HG03575 (cell line): ENCODE measurements around the gene MOV10L1.

Experiments
- ATAC-seq: cut with Tn5 transposase; IDR thresholded peaks from one replicate; pipeline ENCODE4 v1.9.1; 2021; ENCODE audit not compliant: unreplicated experiment, insufficient number of reproducible peaks, low FRiP score; ENCODE audit errors: extremely low read depth

Gene MOV10L1

DNA sequence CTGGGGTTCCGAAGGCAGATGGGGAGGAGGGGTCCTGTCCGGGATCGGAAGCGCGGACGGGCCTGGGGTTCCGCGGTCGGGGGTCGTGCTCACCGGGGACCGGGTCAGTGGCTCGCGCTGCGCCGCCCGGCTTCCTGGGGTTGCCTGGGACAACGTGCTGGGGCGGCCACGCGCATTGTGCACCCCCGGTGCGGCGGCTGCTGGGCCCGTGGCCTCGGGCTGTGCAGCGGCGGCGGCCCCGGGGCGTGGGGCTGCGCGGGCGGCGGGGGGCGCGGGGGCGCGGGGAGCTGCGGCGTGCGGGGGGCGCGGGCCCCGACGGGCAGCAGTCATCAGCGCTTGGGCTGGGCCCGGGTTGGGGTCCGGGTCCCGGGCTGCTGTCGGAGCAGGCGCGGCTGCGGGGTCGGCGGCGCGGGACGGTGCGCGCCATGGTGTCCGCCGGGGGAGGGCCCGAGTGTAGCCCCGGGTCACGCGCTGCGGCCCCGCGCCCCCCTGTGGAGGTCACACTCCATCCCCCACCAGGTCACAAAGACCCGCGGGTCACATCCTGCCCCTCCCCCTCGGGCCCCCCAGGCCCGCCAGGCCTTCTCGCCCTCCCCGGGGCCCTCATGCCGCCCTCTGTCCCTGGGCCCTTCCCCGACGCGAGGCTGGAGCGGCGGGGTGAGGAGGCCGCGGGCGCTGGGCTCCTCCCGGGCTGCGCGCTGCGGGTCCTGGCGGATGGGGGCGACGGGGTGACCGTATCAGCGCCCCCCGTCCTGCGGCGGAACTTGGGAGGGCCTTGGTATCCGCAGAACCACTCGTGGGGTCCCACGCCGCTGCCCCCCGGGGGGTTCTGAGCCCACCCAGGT lies 31.5 kb upstream of the MOV10L1 start, which contains the start of gene TTLL8:
Gene TTLL8 (minus strand): TSS at position 238 of the 845 bp plus-strand sequence.
- no peak for ATAC-seq

DNA sequence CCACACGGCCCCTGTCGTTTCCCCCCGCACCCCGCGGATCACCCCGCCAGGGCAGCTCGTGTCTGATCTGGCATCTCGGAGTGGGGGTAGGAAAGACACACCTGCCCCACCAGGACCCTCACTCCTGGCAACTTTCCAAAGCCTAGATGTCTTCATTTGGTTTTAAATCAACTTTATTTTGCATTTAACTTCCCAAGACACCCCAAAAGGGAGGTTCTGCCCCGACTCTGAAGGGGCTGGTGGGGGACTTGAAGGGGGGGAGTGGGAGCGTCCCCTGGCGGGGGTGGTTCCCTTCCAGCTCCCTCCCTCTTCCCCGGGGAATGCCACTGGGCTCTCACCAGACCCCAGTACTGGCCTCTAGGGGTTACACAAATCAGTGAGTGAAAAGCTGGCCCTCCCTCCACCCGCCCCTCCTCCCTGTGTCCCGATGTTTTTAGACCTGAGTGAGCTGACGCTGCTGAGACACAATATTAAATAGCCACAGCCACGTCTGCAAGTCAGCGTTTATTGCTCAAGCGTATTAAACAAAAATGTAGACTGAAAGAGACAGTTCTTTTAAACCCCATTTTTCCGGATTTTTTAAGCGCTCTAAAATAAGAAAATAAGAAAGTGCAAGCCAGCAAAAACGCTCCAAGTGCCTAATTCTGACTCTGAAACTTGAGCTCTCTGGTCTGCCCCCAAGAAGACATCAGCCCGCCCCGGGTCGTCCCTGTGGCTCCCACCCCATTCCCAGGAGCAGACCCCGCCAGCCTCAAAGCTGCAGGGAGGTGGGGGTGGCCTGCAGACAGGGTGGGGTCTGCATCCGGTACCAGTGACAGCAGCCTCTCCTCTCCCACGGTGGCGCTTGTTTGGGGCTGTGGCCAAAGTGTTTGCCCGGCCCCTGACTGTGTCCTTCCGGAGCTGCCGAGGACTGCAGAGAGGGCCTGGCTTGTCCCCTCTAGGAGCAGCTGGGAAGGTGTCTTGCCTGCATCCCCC lies 30.6 kb upstream of the MOV10L1 start:
- no peak for ATAC-seq

DNA sequence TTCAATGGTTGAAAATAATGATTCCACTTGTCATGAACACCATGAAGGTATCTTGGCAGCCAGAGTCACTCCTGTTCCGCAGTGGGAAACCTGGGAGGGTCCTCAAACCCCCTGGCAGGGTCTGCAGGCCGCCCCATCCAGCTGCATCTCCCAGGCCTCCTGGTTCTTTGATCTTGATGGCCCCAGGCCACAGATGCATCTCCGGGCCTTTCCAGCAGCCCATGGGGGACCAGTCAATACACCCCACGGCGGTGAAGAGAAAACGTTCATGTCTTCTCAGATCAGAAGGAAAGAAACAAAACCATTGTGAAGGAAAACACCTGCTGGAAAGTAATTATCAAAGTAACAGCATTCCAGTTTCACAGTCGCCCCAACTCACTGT lies 29.9 kb upstream of the MOV10L1 start:
- ATAC-seq, result no peak

DNA sequence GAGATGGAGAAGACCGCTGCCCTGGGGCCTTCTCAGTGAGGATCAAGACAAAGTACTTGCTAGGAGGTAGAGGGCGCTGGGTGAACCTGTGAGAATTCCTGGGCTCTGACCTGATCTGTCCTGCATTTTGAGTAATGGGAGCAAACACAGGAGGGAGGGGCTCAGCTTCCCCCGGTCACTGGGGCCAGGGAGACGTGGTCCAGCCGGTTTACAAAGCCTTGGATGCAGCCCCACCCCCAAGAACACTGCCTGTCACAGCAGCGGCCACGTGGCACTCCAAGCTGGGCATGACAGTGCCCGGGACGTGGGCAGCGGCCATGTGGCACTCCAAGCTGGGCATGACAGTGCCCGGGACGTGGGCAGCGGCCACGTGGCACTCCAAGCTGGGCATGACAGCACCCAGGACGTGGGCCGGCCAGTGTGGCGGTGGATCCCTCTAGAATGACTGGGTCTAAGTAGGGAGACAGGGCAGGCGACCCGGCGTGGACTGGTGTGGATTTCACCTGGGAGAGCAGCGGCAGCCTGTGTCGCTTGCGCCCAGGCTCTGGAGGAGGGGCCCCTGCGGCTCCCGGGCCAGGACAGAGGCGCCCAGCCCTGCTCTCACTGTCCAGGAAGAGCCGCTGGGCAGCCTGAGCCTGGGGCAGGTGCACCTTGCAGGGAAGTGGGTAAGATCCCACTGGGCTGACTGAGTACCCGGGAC lies 29.2 kb upstream of the MOV10L1 start:
- ATAC-seq, result no peak

DNA sequence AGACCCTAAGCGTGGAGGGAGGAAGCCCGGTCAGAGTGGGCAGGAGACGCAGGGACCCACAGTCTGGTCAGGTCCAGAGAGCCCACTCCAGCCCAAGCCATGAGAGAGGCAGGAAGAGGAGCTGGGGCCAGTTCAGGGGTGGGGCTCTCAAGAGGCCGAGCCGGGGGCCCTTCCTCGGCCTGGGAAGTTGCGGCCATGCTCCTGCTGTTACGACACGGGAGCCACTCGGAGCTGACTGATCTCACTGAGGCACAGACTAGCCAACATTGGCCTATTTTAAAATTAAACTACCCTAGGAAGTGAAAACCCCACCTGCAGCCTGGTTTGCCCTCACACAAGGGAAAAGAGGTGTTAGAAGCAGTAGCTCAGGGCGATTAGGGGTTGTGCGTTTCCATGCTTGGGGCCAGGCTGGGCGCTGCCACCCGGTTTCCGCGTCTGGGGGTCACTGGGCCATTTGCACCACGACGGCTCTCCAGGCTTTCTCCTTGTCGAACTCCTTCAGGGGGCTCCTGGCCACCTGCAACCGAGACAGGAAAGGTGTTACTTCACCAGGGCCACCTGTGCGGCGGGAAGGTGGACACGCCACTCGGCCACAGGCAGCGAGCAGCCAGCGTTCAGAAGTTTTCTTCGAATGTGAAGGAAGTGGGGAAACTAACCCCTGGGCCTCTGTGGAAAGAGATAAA lies 28.5 kb upstream of the MOV10L1 start:
- no peak for ATAC-seq

DNA sequence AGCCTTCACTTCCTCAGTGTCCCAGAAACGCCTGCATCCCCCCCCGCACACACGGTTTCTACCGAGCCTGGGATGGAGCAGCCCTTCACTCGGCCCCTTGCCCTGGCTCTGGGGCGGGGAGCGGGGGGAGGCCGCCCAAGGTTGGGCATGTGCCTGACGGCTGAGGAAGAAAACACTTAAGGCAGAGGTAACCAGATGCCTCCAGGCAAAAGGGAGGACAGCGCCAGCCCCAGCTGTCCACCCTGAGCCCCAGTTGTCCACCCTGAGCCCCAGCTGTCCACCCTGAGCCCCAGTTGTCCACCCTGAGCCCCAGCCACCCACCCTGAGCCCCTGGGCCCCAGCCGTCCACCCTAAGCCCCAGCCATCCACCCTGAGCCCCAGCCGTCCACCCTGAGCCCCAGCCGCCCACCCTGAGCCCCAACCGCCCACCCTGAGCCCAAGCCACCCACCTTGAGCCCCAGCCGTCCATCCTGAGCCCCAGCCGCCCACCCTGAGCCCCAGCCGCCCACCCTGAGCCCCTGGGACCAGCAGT lies 27.9 kb upstream of the MOV10L1 start:
- ATAC-seq, result no peak

DNA sequence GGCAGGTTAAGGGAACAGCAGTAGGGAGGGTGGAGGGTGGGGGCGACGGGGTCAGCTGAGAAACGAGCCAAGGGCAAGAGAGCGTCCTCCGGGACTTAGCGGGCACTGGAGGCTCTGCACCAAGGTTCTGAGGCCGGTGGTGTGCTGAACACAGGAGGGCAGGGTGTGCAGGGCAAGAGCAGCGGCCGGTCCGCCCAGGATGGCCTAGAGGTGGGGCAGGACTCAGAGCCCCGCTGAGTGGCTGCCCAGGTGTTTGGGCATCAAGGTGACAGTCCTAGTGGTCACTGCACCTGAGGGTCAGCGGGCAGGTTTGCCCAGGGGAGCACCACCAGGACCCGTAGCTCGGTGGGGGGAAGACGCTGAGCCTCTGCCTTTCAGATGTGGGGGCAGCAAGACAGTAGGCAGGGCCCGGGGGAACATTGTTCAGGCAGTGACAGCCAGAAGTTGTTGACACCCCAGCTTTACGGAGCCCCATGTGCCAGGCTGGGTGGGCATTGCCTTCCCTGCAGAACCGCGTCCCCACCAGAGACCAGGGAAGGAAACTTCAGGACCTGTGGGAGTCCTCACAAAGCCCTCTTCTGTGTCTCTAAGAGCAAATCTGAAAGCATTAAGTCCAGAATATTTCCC lies 27.2 kb upstream of the MOV10L1 start:
- ATAC-seq, result no peak

DNA sequence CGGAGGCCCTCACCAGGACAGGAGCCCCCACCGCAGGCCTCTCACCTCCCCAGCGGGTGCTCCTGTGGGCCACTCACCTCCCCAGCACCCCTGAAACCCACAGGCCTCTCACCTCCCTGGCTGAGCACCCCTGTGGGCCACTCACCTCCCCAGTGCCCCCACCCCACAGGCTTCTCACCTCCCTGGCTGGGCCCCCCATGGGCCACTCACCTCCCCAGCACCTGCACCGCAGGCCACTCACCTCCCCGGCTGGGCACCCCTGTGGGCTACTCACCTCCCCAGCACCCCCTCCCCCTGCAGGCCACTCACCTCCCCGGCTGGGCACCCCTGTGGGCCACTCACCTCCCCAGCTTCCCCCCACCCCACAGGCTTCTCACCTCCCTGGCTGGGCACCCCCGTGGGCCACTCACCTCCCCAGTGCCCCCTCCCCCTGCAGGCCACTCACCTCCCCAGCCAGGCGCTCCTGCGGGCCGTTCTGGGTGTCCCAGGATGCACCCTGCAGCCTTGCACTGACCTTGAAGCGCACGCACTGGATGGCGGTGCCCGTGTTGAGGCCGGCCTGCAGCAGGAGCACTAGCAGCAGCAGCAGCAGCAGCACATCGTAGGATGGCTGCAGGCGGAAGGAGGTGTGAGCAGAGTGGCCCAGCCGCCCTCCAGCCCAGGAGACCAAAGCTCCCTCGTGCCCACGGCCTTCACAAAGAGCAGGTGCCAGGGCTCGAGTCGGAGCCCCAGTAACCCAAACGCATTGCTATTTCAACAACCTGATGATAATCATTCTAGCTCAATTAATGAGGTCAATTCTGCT lies 26.0 kb upstream of the MOV10L1 start:
- ATAC-seq, result no peak

DNA sequence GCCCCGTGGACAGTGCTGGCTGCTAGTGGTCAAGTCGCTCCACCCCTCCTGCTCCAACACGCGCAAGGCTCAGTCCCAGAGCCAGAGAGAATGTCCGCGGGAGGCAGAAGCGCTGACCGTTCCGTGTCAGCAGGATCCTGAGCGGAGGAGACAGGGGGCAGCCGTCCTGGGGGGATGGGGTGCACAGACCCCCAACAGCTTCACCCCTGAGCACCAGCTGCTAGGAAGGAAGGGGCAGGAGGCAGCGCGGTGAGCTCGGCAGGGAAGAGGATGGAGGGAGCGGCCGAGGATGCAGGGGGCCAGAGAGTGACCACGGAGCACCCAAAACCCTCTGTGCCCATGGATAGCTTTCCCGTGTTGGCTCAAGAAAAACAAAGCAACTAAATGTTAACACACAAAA lies 25.4 kb upstream of the MOV10L1 start:
- ATAC-seq, result no peak

DNA sequence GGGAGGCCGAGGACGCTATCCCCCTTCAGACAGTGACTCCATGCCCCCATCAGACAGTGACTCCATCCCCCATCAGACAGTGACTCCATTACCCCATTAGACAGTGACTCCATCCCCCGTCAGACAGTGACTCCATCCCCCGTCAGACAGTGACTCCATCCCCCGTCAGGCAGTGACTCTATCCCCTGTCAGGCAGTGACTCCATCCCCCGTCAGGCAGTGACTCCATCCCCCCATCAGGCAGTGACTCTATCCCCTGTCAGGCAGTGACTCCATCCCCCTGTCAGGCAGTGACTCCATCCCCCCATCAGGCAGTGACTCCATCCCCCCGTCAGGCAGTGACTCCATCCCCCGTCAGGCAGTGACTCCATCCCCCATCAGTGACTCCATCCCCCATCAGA lies 22.6 kb upstream of the MOV10L1 start:
- no peak for ATAC-seq

DNA sequence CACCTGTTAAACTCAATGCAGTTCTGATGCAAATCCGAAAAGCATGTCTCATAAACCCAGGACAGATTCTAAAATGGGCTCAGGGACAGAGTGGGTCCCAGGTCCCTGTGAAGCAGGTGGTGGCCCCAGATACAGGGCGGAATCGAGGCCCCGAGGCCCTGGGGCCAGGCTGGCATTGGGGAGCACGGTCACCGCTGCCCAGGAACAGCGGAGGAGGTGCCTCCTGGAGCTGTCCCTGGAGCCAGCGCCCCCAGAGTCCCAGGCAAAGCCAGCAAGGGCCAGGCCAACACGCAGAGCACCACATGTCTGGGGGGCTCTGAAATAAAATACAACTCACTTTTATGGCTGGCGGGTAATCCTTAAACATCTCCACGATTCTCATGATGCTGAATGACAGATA lies 21.7 kb upstream of the MOV10L1 start:
- ATAC-seq, result no peak

DNA sequence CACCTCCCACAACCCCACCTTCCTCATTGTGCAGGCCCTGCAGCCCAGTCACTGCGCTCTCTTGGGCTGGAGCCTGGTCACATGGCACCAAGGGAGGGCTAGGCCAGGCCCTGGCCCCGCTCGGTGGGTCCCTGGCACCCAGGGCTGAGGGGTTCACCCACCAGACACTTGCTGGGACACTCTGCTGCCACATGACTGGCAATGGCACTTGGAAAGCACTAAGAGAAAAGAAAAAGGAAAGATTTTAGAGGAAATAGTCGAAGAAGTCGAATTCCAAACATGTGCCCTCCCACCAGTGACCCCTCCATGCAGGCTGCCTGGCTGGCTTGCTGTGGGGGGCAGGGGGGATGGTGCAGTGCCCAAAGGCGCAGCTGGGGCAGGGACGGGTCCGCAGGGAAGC lies 19.4 kb upstream of the MOV10L1 start:
- ATAC-seq, result no peak

DNA sequence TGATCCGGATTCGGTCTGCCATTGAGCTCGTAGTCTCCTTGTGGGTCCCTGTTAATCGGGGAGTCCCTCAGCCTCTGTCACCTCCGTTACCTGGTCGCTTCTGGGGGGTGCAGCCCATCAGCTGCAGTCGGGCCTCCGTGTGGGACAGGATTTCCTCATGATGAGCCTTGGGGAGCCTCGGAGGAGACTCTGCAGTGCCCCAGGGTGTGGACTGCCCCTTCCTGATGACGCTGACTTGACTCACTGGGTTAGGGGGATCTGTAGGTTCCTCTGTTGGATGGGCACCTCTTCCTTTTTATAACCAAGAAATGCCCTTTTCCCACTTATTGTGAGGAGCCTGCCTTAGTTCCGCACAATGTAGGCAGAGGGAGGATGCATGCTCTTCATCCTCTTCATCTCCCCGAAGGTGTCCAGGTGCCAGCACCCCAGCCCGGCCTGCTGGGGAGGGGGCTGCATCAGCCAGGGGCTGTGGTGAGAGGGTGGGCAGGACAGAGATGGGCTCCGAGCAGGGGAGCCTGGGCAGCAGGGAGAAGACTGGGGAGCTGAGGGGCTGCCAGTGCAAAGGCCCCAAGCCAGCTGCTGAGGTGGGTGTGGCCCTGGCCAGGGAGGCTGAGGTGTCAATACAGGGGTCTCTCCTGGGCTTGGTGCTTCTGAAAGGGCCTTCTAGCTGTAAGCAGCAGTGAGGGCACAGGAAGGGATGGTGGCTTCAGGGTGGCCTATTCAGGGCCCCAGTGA lies 18.2 kb upstream of the MOV10L1 start:
- ATAC-seq, result no peak

DNA sequence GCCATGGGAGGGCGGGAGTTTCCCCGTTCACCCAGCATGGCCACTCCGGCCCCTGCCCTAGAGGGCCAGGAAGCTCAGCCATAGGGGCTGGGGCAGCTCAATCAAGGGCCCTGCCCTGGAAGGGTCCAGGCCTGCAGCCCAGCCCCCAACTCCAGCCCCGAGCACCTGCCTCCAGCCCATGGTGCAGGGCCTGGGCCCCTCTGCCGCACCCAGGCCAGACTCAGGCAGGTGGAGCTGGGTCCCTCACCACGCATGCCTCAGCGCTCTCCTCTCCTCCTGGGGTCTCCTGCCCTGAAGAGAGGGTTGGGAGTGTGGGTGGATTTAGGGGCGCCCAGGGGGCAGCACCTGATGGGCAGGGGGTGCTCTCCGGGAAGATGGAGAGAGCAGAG lies 17.6 kb upstream of the MOV10L1 start:
- no peak for ATAC-seq

DNA sequence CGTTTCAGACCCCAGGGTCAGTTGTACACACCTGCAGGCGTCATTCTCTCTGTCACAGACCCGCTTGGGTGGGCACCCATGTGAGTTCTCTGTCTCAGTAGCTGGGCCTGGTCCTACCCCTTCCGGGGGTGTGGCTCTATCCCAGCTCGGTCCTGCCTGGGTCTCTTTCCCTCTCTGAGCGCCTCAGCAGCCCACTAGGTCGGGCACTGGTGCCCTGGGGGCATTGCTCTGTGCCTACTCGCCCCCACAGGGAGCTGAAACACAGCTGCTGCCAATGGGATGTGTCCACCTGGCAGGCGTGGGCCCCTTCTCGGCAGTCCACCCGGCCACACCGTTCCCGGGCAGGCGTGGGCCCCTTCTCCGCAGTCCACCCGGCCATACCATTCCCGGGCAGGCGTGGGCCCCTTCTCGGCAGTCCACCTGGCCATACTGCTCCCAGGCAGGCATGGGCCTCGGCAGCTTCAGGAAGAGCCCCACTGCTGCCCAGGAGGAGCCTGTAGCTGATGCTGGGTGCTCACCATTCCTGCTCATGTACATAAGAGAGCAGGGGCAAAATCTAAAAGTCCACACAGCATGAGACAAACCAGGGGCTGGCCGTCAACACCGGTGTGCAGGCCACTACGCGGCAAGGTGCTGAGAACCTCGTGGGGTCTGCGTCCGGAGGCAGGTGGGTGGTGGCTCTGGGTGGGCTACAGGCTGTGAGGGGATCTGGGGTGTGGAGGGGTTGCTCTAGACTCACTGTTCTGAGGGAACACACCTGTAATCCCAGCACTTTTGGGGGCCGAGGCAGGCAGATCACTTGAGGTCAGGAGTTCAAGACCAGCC lies 16.9 kb upstream of the MOV10L1 start:
- no peak for ATAC-seq

DNA sequence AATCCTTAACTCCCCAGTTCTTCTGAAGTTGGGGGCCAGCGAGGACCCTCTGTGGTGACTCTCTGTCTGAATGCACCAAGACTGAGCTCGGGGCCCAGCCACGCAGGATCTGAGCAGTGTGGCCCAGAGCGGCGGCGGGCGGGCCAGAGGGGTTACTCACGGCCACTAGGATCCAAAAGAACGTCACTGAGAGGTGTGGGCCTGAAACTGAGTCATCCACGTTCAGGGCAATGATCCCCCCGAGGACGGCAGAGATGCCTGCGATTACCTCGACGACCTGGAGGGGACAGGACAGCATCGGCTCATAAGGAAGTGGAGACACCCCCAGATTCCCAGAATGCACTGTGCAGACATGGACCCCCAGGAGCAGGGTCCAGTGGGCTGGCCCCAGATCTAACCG lies 15.8 kb upstream of the MOV10L1 start:
- ATAC-seq, result no peak
